Nucleus accumbens (tissue), 56 donors: ENCODE data around the gene STAB2.

Source experiments
- DNase-seq, 56 donors: peaks; one replicate each; lab custom pipeline; 2025; lab: John Stamatoyannopoulos, UW

The STAB2 gene

DNA sequence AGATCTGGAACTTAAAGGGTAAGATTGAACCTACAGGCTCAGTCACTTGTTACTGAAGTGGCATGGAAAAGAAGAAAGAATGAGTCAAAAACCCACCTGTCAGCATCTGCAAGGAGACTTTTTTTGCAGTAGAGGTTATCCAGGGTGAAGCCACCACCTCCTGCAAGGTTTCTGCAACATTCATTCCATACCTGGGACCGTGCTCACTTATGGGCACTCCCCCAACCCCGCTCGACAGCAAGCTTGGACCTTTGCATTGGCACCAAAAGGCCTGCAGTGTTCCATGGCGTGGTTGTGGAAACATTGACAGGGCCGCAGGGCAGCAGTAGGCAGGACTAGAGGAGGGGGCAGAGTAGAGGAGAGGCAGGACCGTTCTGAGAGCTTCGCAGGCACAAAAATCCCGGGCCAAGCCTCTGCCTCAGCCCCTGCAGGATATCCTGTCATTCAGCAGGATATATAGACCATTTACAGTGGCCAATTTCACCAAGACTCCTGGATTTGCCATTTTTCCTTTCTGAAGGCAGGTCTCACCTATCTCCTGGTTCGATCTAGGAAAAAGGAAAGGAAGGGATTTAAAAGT is at the start of gene STAB2:
STAB2 (plus strand) TSS at position 483 of the 580 bp plus-strand sequence. CDS start 204 bp downstream, outside the sequence.
- no peak for DNase-seq

GRCh38 chr12:103538397-103538796 is 48.7 kb upstream of the STAB2 start:
- DNase-seq: no peak

- no peak for DNase-seq
Observed at GRCh38 chr12:103540319-103540718, 46.8 kb upstream of the STAB2 start.

- DNase-seq: no peak
Observed at GRCh38 chr12:103542078-103542477, 45.0 kb upstream of the STAB2 start.

- no peak for DNase-seq
Observed at GRCh38 chr12:103546959-103547358, 40.1 kb upstream of the STAB2 start.

DNA sequence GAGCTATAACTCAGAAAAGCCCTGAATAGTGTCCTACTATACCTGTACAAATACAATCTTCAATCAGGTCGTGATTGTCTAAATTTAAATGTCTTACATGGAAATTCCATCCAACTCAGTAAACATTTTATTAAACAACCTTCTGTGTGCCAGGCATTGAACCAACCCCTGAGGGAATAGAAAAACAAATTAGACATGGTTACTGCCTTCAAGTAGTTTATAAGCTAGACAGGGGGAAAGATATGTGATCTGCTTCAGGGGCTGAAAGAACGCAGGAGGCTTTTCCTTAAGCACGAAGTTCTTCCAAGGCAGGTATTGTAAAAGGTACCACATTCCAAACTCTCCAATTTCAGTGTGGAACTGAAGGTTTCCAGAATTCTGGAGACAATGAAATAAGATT is 39.7 kb upstream of the STAB2 start:
- DNase-seq: no peak

DNA sequence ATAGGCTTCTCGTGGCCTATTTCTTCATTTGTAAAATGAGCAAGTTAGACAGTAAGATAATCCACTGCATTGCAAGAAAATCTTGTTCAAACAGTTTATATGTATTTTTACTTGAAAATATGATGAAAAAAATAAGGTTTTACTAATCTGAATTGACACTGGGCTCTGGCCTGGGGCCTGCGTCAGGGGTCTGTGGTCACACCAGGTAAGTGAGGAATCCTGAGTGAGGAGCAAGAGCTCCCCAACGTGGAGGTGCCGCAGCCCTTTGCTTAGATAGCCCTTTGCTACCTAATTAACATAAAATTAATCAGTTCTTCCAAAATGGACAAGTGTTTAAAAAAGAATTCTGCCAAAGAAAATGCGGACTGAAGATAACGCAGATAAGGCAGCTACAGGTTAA is 39.1 kb upstream of the STAB2 start:
- no peak for DNase-seq

DNA sequence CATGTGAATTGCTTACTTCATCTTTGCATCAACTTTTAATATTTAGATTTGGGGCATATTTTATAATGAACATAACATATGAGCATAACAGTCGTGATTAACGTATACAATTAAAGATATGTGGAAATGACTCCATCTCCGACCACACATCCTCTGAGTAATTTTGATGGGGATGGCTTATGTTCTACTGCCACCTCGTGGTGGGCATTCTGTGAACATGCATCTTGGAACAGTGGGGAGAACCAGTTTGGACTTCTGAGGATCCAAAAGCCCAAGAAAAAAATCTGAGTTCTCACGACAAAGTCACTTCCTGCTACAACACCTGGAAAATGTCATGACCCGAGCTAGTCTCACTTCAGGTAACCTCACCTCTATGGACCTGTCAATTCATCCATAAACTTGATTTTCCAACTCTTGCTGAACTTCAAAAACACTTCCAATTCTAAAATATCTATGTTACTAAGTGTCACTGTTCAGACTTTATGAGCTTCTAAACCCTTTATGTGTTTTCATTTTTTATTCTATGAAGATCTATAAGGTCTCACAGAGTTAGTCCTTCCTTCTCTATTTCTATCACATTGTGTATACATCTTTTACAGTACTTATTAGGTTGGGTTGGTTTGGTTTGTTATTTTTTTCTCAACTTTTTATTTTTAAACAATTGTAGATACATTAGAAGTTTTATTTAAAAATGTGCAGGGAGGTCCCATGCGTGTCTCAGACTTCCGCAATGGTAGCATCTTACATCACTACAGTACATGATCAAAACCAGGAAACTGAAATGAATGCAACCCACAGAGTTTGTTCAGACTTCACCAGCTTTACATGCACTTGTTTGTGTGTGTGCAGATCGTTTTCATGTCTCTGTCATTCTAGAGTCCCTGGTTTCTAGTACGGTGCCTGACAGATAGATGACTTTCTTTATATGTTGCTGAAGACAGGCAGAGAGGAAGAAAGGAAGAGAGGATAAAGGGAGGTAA is 38.2 kb upstream of the STAB2 start:
- peak in 49 of 56 donors; percentile 2 to 83 (median 37) for DNase-seq

GRCh38 chr12:103556890-103557627 is 30.0 kb upstream of the STAB2 start:
- no peak for DNase-seq

DNA sequence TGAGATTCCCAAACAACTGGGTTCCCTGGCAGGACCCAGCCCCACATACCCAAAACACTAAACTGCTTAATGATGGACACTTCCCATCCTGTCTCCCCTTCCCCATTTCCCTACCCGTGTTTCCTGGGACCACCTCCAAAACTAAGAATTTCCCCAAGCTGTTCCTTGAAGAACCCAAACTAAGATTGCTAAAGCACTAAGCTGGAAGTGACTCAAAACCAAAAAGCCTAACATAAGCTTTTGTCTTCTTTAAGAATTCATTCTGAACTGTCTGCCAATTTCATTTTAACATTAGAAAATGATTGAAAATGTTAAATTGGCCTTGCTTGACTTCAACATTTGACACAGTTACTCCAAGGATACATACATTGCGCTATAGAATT is 29.5 kb upstream of the STAB2 start:
- no peak for DNase-seq

DNA sequence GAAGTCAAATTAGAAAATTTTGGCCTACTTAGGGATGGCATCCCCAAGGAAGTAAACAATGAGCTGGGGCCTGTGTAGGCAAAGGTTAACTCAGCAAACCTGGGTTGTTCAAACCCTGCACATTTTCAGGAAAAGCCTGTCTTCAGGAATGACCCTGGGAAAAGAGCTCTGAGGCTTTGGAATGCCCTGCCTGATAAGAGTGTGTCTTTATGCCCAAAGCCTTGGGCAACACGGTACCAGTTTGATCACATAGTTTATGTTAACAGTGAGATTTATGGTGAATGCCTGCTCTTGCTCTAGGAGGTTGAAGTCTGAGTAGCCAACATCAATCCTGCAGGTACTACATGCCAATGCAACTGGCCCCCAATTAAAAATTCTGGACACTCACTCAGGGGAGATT is 28.2 kb upstream of the STAB2 start:
- no peak for DNase-seq

DNA sequence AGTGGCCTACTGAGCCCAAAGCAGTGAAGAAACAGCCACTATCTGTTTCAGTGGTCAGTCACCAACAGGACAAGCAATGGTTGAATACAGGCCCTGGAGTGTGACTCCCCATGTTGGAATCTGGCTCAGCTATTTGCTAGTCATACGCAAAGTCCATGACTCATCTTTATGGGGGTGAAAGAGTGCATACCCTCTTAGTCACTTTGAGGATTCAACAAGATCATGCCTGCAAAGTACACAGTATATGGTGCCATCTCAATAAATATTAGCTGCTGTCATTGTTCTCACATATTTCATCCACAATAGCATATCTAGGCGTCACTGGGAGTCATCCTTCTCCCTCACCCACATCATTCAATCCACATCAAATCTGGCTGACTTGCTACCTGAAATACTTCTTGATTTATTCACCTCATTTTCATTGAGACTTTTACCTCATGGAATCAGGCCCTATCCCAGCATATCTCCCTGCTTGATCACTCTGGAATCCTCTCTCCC is 26.4 kb upstream of the STAB2 start:
- DNase-seq: no peak

- no peak for DNase-seq
Observed at GRCh38 chr12:103561174-103561573, 25.9 kb upstream of the STAB2 start.

- DNase-seq: no peak
Observed at GRCh38 chr12:103566398-103566797, 20.7 kb upstream of the STAB2 start.

- no peak for DNase-seq
Observed at GRCh38 chr12:103569278-103569677, 17.8 kb upstream of the STAB2 start.

GRCh38 chr12:103571286-103571685 is 15.8 kb upstream of the STAB2 start:
- peak in 13 of 56 donors; percentile 0 to 28 (median 5) for DNase-seq

- DNase-seq: no peak
Observed at GRCh38 chr12:103572312-103573045, 14.6 kb upstream of the STAB2 start.

- DNase-seq: no peak
Observed at GRCh38 chr12:103573185-103573584, 13.9 kb upstream of the STAB2 start.

DNA sequence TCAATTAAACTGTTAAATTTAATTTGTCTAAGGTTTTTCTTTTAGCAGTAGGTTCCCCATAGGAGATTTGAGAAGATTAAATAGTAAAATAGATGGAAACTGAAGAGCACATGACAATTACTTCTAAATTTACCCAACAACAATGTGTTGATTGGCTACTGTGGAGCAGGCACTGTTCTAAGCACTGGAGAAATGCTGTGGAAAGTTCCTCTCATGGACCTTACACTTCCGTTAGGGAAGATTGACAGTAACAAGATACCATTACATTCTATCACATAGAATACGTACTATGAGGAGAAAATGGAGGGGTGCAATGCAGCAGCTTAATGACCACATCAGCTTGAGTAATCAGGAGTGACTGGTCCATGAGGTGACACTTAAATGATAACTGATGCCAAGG is 8.1 kb upstream of the STAB2 start:
- DNase-seq: no peak

DNA sequence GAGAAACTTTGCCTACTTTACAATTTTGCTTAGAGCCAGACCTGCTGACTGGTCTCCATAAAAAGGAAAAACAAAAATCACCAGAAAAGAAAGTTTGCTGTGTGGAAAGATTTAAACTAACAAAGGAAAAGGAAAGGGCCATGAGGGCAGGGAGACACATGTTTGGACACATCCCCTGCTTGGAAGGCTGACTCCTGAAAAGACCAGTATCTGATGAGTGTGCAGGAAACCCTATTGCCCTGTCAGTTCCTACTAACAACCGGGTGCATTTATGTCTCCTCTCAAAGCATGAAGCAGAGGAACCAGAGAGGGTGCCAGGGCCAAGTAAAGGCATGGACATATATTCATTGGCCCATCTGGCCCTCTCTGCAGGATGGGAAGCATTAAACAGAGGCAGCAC is 7.0 kb upstream of the STAB2 start:
- no peak for DNase-seq
